HG03354 (cell line): ENCODE data around the gene XPNPEP2.

Experiments
- ATAC-seq: cut with Tn5 transposase; IDR thresholded peaks from one replicate; pipeline ENCODE4 v1.9.1; 2021; ENCODE audit warnings: mild to moderate bottlenecking; ENCODE audit not compliant: unreplicated experiment, poor library complexity, severe bottlenecking

The XPNPEP2 gene

GRCh38 chrX:129791336-129791735, 52.6 kb downstream of the XPNPEP2 start:
- no peak for ATAC-seq

- ATAC-seq = no peak
These were observed 53.3 kb downstream of the XPNPEP2 start for GRCh38 chrX:129791961-129792570.

- no peak for ATAC-seq
These were observed 54.0 kb downstream of the XPNPEP2 start for GRCh38 chrX:129792586-129793291.

DNA sequence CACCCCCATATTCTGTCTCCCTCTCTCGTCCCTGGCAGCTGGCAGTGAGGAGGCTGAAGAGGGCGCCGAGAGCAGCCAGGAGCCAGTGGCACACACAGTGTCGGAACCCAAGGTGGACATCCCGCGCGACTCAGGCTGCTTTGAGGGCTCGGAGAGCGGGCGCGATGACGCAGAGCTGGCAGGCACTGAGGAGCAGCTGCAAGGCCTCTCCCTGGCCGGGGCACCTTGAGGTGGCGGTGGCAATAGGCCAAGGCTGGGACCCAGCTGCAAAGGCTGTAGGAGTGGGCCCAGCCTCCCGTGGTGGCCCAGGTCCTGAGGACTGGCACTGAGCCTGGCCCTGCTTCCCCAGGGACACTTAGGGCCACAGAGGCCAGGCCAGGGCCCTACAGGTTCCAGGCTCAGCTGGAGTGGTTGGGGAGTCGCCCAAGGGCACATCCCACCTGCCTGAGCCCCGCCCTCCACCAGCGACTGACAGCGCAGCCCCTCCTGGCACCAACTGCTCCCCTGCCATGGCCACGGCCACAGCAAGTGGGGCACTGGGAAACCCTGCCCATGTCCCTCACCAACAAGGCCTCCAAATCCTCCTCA, 54.9 kb downstream of the XPNPEP2 start:
- ATAC-seq = no peak

DNA sequence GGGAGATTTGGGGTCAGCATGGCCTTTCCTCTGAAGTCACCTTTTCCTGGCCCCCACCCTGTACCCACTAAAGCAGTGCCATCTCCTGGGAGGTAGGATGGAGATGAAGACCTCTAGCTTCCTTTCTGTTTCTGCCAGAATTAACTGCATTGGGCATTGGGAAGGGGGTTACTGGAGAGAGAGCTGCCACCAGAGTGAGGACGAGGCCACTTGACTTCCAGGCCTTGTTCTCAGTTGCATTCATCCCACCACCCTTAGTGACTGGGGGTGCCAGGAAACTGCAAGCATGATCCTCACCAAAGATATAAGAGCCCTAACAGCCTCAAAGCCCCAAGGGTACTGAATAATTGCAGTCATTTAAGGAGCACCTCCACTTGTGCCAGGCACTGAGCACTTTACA, 56.8 kb downstream of the XPNPEP2 start:
- ATAC-seq = no peak

DNA sequence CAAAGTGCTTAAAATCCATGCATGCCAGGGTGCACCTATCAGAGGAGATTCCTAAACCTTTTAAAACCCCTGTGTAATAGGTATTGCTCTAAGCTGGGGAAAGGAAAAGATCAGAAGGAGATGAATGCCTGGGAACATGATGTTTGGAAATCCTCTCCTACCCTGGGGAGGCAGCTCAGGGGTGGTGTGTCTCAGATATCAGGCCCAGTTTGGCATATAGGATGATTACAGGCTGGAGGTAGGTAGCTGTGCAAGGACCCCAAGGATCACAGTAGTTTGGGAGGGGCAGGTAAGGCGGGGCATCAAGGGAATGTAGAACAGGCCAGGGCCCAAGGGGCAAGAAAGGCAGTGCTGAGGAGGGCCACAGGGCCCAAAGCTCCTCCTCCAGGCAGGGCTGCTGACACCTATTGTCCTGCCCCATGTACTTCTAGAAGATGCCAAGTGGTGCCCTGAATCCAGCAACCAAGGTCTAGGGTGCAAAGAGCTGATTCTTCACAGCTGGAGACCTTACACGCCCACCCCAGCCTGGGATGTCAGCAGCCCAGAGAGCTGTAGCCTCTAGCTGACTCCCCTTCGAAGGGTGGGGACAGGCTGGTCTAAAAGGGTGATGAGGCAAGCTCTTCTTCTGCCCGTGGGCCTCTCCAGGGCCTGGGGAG, 58.6 kb downstream of the XPNPEP2 start:
- no peak for ATAC-seq

DNA sequence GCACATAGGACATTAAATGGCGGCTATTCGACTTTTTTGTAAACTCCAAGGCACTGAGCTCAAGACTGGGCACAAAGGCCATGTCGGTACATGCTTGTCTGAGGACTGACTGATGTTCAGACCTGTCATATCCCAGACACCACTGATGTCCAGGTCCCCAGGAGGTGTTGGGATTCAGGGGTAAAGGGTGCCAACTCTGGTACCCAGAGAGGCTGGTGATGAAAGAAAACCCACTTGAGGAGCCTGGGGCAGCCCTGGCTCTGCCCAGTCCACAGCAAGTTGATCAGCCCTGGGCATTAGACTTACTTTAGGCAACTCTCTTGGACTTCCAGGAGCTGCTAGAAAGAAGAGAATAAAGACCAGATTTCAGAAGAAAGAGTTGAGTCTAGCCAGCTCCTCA, 59.7 kb downstream of the XPNPEP2 start:
- ATAC-seq = no peak

- ATAC-seq = no peak
These were observed 60.1 kb downstream of the XPNPEP2 start for GRCh38 chrX:129798888-129799287.

- no peak for ATAC-seq
These were observed 61.4 kb downstream of the XPNPEP2 start for GRCh38 chrX:129800186-129800585.

DNA sequence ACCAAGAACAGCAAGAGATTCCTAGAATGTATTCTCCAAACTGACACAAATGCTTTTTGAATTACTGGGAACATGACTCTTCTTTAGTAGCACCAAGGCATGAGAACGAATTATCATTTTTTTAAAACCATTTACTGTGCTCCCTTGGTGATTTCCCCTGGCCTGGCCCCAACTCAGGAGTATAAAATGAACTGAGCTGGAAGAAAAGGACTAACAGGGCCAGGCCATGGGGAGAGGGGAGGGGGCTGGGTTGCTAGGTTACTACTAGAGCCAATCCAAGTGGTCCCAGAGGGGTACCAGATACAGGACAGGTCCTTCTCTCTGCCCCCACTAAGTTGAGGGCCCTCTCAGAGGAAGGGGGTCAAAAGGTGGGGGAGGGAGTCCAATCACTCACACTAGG, 64.1 kb downstream of the XPNPEP2 start:
- no peak for ATAC-seq

DNA sequence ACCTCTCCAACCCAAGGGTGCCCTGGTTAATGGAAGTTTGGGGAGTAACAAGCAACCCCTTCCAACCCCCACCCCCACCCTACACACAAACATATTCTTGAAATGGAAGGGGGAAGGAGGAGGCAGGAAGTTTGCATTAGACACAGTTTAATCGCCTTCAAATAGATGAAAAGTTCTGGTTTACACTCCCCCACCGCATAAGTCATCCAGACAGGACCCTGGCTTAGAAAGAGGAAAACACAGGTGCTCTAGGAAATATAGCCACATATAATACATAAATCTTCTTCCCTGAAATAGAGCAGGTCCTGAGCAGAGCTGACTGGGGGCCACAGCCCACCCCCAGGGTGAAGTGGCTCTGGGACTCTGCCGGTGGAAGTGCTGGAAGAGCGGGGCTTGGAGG, 66.0 kb downstream of the XPNPEP2 start:
- no peak for ATAC-seq

- ATAC-seq = no peak
These were observed 69.5 kb downstream of the XPNPEP2 start for GRCh38 chrX:129808158-129808828.

DNA sequence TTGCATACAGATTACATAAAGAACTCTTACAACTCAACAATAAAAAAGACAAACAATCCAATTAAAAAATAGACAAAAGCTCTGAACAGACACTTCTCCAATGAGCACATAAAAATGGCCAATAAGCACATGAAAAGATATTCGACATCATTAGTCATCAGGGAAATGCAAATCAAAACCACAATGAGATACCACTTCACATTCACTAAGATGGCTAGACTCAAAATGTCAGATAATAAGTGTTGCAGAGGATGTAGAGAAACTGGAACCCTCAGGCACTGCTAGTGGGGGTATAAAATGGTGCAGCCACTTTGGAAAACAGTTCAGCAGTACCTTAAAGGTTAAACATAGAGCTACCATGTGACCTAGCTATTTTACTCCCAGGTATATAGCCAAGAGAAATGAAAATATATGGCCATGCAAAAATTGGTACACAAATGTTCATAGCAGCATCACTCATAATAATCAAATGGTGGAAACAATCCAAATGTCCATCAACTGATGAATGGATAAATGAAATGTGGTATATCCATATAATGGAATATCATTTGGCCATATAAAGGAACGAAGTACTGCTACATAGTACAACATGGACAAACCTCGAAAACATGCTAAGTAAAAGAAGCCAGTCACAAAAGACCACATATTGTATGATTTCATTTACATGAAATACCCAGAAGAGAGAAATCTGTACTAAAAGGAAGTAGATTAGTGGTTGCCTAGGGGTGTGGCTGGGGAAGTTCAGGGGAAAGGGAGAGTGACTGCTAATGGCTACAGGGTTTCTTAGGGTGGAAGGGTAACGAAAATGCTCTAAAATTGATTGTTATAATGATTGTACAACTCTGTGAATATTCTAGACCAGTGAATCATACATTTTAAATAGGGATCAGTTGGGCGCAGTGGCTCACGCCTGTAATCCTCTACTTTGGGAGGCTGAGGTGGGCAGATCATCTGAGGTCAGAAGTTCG, 70.3 kb downstream of the XPNPEP2 start:
- no peak for ATAC-seq

GRCh38 chrX:129813662-129814368, 75.0 kb downstream of the XPNPEP2 start:
- no peak for ATAC-seq

DNA sequence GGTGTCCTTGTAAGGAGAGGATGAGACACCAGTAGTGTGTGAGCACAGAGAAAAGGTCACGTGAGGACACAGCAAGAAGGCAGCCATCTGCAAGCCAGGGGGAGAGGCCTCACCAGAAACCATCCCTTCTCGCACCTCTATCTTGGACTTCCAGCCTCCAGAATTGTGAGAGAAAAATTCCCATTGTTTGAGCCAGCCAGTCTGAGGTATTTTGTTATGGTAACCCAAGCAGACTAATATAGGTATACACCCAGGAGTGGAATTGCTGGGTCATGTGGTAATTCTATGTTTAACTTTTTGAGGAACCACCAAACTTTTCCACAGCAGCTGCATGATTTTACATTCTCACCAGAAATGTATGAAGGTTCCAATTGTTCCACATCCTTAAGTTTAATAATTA, 79.3 kb downstream of the XPNPEP2 start:
- ATAC-seq = no peak
